ENCODE data around the gene CHD1. TPM values are rescaled to one million over a fixed set of nuclear protein-coding genes. Genes with fewer than 3 reads are reported as not detected.

CHD1 gene
- total and polyA plus RNA-seq, 9 of the 15 experiments (the other 6 are each of a cell fraction or from before 2014, with no cell fraction given) = 27.3 to 133 (median 58.7) TPM

DNA sequence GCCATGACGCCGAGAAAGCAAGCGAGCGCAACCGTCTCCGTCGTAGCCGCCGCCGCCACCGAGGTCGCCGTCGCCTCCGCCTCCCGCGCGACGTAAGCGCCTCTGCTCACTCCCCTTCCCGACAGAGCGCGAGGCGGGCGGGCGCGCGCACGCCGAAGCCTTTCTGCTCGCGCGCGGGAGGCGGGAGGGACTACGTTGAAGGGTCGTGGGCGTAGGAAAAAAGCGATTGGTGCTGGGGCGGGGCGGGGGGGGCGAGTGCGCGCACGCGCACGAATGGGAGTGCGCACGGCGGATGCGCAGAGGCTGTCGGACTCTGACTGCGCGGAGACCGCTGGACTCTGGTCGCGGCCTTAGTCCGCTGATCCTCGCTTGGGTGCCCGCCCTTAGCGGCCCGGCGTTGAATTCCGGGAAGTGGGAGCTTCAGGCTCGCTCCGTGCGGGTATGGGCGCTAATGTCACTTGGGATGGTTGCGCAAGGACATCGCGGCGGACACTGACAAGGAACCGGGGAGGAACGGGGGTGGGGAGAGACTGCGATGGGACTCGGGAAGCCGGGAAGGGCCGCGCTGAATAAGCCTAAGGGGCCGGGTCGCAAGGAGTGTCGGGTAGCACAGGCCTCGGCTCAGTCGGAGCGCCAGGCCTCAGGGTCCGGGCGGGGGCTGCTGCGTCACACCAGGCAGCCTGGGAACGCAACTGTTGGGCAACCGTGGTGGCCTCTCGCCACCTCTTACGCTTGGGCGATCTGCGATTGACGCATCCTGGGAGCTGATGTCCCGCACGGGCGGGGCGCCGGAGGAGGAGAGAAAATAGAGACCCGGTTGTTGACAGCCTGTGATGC is at the start of gene CHD1 (continued):
- TF ChIP-seq, protein P1, sequence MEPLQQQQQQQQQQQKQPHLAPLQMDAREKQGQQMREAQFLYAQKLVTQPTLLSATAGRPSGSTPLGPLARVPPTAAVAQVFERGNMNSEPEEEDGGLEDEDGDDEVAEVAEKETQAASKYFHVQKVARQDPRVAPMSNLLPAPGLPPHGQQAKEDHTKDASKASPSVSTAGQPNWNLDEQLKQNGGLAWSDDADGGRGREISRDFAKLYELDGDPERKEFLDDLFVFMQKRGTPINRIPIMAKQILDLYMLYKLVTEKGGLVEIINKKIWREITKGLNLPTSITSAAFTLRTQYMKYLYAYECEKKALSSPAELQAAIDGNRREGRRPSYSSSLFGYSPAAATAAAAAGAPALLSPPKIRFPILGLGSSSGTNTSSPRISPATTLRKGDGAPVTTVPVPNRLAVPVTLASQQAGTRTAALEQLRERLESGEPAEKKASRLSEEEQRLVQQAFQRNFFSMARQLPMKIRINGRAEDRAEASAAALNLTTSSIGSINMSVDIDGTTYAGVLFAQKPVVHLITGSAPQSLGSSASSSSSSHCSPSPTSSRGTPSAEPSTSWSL (CRISPR knock-in tag; IDR thresholded peaks at IDR 0.05; ENCODE audit: borderline replicate concordance) = peak; percentile 46; the same call in 1 of the 2 replicates
- TF ChIP-seq, protein P2, sequence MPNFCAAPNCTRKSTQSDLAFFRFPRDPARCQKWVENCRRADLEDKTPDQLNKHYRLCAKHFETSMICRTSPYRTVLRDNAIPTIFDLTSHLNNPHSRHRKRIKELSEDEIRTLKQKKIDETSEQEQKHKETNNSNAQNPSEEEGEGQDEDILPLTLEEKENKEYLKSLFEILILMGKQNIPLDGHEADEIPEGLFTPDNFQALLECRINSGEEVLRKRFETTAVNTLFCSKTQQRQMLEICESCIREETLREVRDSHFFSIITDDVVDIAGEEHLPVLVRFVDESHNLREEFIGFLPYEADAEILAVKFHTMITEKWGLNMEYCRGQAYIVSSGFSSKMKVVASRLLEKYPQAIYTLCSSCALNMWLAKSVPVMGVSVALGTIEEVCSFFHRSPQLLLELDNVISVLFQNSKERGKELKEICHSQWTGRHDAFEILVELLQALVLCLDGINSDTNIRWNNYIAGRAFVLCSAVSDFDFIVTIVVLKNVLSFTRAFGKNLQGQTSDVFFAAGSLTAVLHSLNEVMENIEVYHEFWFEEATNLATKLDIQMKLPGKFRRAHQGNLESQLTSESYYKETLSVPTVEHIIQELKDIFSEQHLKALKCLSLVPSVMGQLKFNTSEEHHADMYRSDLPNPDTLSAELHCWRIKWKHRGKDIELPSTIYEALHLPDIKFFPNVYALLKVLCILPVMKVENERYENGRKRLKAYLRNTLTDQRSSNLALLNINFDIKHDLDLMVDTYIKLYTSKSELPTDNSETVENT (CRISPR knock-in tag; IDR thresholded peaks at IDR 0.05) = peak; percentile 74
- no peak for TF ChIP-seq ZNF699 (CRISPR knock-in tag; IDR thresholded peaks at IDR 0.05; ENCODE audit: insufficient replicate concordance)
- TF ChIP-seq SRSF7 (optimal IDR thresholded peaks at IDR 0.05; ENCODE audit: low read depth, low read length) = no peak
- TF ChIP-seq, protein P3, sequence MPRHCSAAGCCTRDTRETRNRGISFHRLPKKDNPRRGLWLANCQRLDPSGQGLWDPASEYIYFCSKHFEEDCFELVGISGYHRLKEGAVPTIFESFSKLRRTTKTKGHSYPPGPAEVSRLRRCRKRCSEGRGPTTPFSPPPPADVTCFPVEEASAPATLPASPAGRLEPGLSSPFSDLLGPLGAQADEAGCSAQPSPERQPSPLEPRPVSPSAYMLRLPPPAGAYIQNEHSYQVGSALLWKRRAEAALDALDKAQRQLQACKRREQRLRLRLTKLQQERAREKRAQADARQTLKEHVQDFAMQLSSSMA (CRISPR knock-in tag; IDR thresholded peaks at IDR 0.05) = no peak
- no peak for TF ChIP-seq ZNF717 (CRISPR knock-in tag; IDR thresholded peaks at IDR 0.05)
- TF ChIP-seq MIER1 (IDR thresholded peaks at IDR 0.05; ENCODE audit: low read depth) = peak; percentile 28; the same call in 1 of the 2 replicates
- TF ChIP-seq, protein P4, sequence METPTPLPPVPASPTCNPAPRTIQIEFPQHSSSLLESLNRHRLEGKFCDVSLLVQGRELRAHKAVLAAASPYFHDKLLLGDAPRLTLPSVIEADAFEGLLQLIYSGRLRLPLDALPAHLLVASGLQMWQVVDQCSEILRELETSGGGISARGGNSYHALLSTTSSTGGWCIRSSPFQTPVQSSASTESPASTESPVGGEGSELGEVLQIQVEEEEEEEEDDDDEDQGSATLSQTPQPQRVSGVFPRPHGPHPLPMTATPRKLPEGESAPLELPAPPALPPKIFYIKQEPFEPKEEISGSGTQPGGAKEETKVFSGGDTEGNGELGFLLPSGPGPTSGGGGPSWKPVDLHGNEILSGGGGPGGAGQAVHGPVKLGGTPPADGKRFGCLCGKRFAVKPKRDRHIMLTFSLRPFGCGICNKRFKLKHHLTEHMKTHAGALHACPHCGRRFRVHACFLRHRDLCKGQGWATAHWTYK (CRISPR knock-in tag; IDR thresholded peaks at IDR 0.05) = peak; percentile 55
- TF ChIP-seq RAD21 (CRISPR knock-in tag; conservative IDR thresholded peaks at IDR 0.05 in 1 of 2, IDR thresholded peaks at IDR 0.05 in 1 of 2) = no peak
- TF ChIP-seq FOXA3 (CRISPR knock-in tag; conservative IDR thresholded peaks at IDR 0.05 in 1 of 2, IDR thresholded peaks at IDR 0.05 in 1 of 2) = no peak; a peak in 1 of 4 replicates
- TF ChIP-seq ZNF764 (CRISPR knock-in tag; IDR thresholded peaks at IDR 0.05; ENCODE audit: low read depth) = no peak
- TF ChIP-seq NCOA2 (IDR thresholded peaks at IDR 0.05; ENCODE audit: partially characterized antibody in 2 of 2) = no peak
- TF ChIP-seq SMC3 (conservative IDR thresholded peaks at IDR 0.05; ENCODE audit: insufficient read depth, low read depth, low read length) = 0 out of 2 replicates have a peak, but pooled peaks have one; percentile 18
- TF ChIP-seq, protein P5, sequence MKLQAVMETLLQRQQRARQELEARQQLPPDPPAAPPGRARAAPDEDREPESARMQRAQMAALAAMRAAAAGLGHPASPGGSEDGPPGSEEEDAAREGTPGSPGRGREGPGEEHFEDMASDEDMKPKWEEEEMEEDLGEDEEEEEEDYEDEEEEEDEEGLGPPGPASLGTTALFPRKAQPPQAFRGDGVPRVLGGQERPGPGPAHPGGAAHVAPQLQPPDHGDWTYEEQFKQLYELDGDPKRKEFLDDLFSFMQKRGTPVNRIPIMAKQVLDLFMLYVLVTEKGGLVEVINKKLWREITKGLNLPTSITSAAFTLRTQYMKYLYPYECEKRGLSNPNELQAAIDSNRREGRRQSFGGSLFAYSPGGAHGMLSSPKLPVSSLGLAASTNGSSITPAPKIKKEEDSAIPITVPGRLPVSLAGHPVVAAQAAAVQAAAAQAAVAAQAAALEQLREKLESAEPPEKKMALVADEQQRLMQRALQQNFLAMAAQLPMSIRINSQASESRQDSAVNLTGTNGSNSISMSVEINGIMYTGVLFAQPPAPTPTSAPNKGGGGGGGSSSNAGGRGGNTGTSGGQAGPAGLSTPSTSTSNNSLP (IDR thresholded peaks at IDR 0.05; ENCODE audit: borderline replicate concordance, low read depth, low read length) = peak; percentile 51; the same call in 1 of the 2 replicates
- TF ChIP-seq, protein P6, sequence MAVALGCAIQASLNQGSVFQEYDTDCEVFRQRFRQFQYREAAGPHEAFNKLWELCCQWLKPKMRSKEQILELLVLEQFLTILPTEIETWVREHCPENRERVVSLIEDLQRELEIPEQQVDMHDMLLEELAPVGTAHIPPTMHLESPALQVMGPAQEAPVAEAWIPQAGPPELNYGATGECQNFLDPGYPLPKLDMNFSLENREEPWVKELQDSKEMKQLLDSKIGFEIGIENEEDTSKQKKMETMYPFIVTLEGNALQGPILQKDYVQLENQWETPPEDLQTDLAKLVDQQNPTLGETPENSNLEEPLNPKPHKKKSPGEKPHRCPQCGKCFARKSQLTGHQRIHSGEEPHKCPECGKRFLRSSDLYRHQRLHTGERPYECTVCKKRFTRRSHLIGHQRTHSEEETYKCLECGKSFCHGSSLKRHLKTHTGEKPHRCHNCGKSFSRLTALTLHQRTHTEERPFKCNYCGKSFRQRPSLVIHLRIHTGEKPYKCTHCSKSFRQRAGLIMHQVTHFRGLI (CRISPR knock-in tag; IDR thresholded peaks at IDR 0.05) = no peak
- no peak for TF ChIP-seq FOXK1 (CRISPR knock-in tag; IDR thresholded peaks at IDR 0.05; ENCODE audit: borderline replicate concordance)
